PFSK-1 (cell line): ENCODE data around the gene C2CD5.

Experiments used
- POLR2AphosphoS5 ChIP-seq: IDR thresholded peaks from 2 replicates; pipeline ENCODE4 v1.6.1; 2012; ENCODE audit warnings: low read depth, mild to moderate bottlenecking, control low read depth, low read length, moderate library complexity
- REST ChIP-seq, 2 experiments: IDR thresholded peaks; 2 replicates each; pipeline versions ENCODE4 v1.6.1 to v1.8.0; 2011 to 2012; ENCODE audit warnings: low read depth in 2 of 2, low read length in 2 of 2, control low read depth in 1 of 2, inconsistent platforms in 1 of 2, mild to moderate bottlenecking in 1 of 2, moderate library complexity in 1 of 2; ENCODE audit not compliant: insufficient read depth in 1 of 2
- SIN3A ChIP-seq: IDR thresholded peaks from 2 replicates; pipeline ENCODE4 v1.6.1; 2012; ENCODE audit warnings: mild to moderate bottlenecking, low read length, moderate library complexity, borderline replicate concordance; ENCODE audit not compliant: insufficient read depth

- TF ChIP-seq REST (IDR thresholded peaks at IDR 0.05; ENCODE audit: insufficient read depth in 1 of 2, low read depth in 2 of 2, low read length in 2 of 2) (no peak), SIN3A (no peak), POLR2AphosphoS5 (no peak)
Measured at GRCh38 chr12:22494319-22494718, 50.0 kb downstream of the C2CD5 start.
